ENCODE results near the gene CCDC167. TPM values are rescaled to one million over a fixed set of nuclear protein-coding genes. Genes with fewer than 3 reads are reported as not detected.

CCDC167 gene
- total RNA-seq, 2 donors from 2014 or later: 7.6 to 10.9 TPM

GRCh38 chr6:37536491-37537190, 36.9 kb upstream of the CCDC167 start:
- TF ChIP-seq CTCF (IDR thresholded peaks at IDR 0.05) (no peak), POLR2A (IDR thresholded peaks at IDR 0.05) (no peak)
- 29 to 32% methylated on average over 10 to 37 of the region's 37 CpGs for WGBS, 2 donors
- Histone ChIP-seq H3K36me3 (replicated peaks in 1 of 2; ENCODE audit: insufficient read depth in 1 of 2, low read depth in 2 of 2) (no peaks in the 10 kb centered on the region), H3K27me3 (peaks cover 0 to 16% of the 10 kb centered on the region in 2 donors), H3K27ac (no peak overlapping the region), H3K9me3 (no peaks in the 10 kb centered on the region), H3K4me1 (peaks cover 15% of the 10 kb centered on the region), H3K4me3 (no peak overlapping the region)
- intact Hi-C loops (cut with DNase I): no loop called here
- DNase-seq: no peak
- ATAC-seq: peak; percentile 8

GRCh38 chr6:37535759-37536490, 36.2 kb upstream of the CCDC167 start:
- no peak for TF ChIP-seq POLR2A (IDR thresholded peaks at IDR 0.05)
- no peak for TF ChIP-seq CTCF (IDR thresholded peaks at IDR 0.05)
- no peak overlapping the region for H3K4me3 ChIP-seq
- H3K4me1 ChIP-seq: peaks cover 15% of the 10 kb centered on the region
- DNase-seq (peak in 3 of 4 donors; percentile 13 to 40 (median 23)), ATAC-seq (peak; percentile 42)
- intact Hi-C loops (cut with DNase I): no loop called here
- WGBS, 2 donors: 5 to 6% methylated on average over 10 to 53 of the region's 56 CpGs
- H3K27ac ChIP-seq: no peak overlapping the region
- no peaks in the 10 kb centered on the region for H3K36me3 ChIP-seq (replicated peaks in 1 of 2; ENCODE audit: insufficient read depth in 1 of 2, low read depth in 2 of 2)
- peaks cover 0 to 16% of the 10 kb centered on the region in 2 donors for H3K27me3 ChIP-seq
- H3K9me3 ChIP-seq: no peaks in the 10 kb centered on the region

- Histone ChIP-seq H3K4me1 (peaks cover 15% of the 10 kb centered on the region), H3K27ac (no peak overlapping the region), H3K9me3 (no peaks in the 10 kb centered on the region), H3K27me3 (peaks cover 0 to 16% of the 10 kb centered on the region in 2 donors), H3K4me3 (no peak overlapping the region), H3K36me3 (replicated peaks in 1 of 2; ENCODE audit: insufficient read depth in 1 of 2, low read depth in 2 of 2) (no peaks in the 10 kb centered on the region)
- no peak for DNase-seq
- intact Hi-C loops (cut with DNase I): no loop called here
- 33 to 39% methylated on average over 4 to 5 of the region's 5 CpGs for WGBS, 2 donors
- ATAC-seq: no peak
- no peak for TF ChIP-seq CTCF (IDR thresholded peaks at IDR 0.05)
- no peak for TF ChIP-seq POLR2A (IDR thresholded peaks at IDR 0.05)
Measured at GRCh38 chr6:37535428-37535758, 35.7 kb upstream of the CCDC167 start.

GRCh38 chr6:37534893-37535292, 35.2 kb upstream of the CCDC167 start:
- TF ChIP-seq CTCF (IDR thresholded peaks at IDR 0.05) (no peak), POLR2A (IDR thresholded peaks at IDR 0.05) (no peak)
- no peak overlapping the region for H3K4me3 ChIP-seq
- H3K4me1 ChIP-seq: peaks cover 15% of the 10 kb centered on the region
- H3K36me3 ChIP-seq (replicated peaks in 1 of 2; ENCODE audit: insufficient read depth in 1 of 2, low read depth in 2 of 2): no peaks in the 10 kb centered on the region
- no peak overlapping the region for H3K27ac ChIP-seq
- DNase-seq (no peak), ATAC-seq (no peak)
- WGBS, 2 donors: 61% methylated on average over 2 of the region's 2 CpGs
- intact Hi-C loops (cut with DNase I): no loop called here
- H3K9me3 ChIP-seq: no peaks in the 10 kb centered on the region
- H3K27me3 ChIP-seq: peaks cover 0 to 16% of the 10 kb centered on the region in 2 donors
